CD4-positive, alpha-beta T cell (primary cell): ENCODE results near the gene PLEKHG4B. TPM values are rescaled to one million over a fixed set of nuclear protein-coding genes. Genes with fewer than 3 reads are reported as not detected.
A peak's percentile ranks its signal among the peaks of the same experiment; 100 is the strongest.

Experiments
- ATAC-seq: fragments of 200-7000 bp; cut with Tn5 transposase; one replicate; pipeline ENCODE4 v1.10.0; 2022; ENCODE audit warnings: mild to moderate bottlenecking; ENCODE audit not compliant: poor library complexity
- CTCF ChIA-PET: fragments of 350-600 bp; sonication (Branson Sonifier 250); formaldehyde crosslinking; loops from one replicate; lab custom pipeline; 2021; ENCODE audit warnings: antibody characterized with exemption, inconsistent platforms; lab: Charles Lee
- POLR2A ChIA-PET: fragments of 350-600 bp; sonication (Branson Sonifier 250); formaldehyde crosslinking; loops from one replicate; lab custom pipeline; 2021; ENCODE audit warnings: antibody characterized with exemption, inconsistent platforms; lab: Charles Lee
- DNase-seq, 14 experiments: peaks; one replicate each; pipeline ENCODE4 v3.0.0-alpha.2; 2013 to 2020; ENCODE audit warnings: mixed read lengths in 2 of 14
- H3K27ac ChIP-seq, 2 donors: one replicate each; pipeline versions ENCODE4 v1.5.1 to v1.7.0; 2013; ENCODE audit warnings: low read length in 2 of 2, low read depth in 1 of 2, mild to moderate bottlenecking in 1 of 2
- H3K27me3 ChIP-seq, 2 experiments: 1 replicate in 1 of 2; 2 replicates in 1 of 2; pipeline versions ENCODE4 v1.6.1 to v1.7.0; 2013; ENCODE audit warnings: low read length in 2 of 2, control low read depth in 1 of 2, mild to moderate bottlenecking in 1 of 2, moderate library complexity in 1 of 2; ENCODE audit not compliant: insufficient read depth in 2 of 2, control insufficient read depth in 1 of 2
- H3K36me3 ChIP-seq: one replicate; pipeline ENCODE4 v1.6.1; 2013; ENCODE audit warnings: low read length, control low read depth; ENCODE audit not compliant: insufficient read depth
- H3K4me1 ChIP-seq: one replicate; pipeline ENCODE4 v1.6.1; 2013; ENCODE audit warnings: low read length, control low read depth; ENCODE audit not compliant: insufficient read depth
- H3K4me3 ChIP-seq: one replicate; pipeline ENCODE4 v1.5.1; 2013; ENCODE audit warnings: mild to moderate bottlenecking, low read length, moderate library complexity
- H3K9me3 ChIP-seq, 2 experiments: 1 replicate in 1 of 2; 2 replicates in 1 of 2; pipeline versions ENCODE4 v1.6.1 to v1.7.0; 2013; ENCODE audit warnings: low read length in 2 of 2, mild to moderate bottlenecking in 2 of 2, control low read depth in 1 of 2, moderate library complexity in 1 of 2; ENCODE audit not compliant: control insufficient read depth in 1 of 2, insufficient read depth in 1 of 2
- H3K27ac Mint-ChIP-seq: one replicate; pipeline ENCODE4 v1.8.0; 2020; ENCODE audit warnings: mixed read lengths
- H3K27me3 Mint-ChIP-seq: one replicate; pipeline ENCODE4 v1.8.0; 2021; ENCODE audit warnings: mixed read lengths
- H3K36me3 Mint-ChIP-seq: one replicate; pipeline ENCODE4 v1.8.0; 2021; ENCODE audit warnings: low read depth, mixed read lengths
- H3K4me1 Mint-ChIP-seq: one replicate; pipeline ENCODE4 v1.8.0; 2021; ENCODE audit warnings: low read depth, mixed read lengths
- H3K4me3 Mint-ChIP-seq: one replicate; pipeline ENCODE4 v1.8.0; 2020; ENCODE audit warnings: mild to moderate bottlenecking, mixed read lengths
- H3K9me3 Mint-ChIP-seq: one replicate; pipeline ENCODE4 v1.8.0; 2020; ENCODE audit warnings: mixed read lengths
- intact Hi-C, 2 experiments: fragments of 100-400 bp; cut with DNase I in 1 of 2; cut with micrococcal nuclease in 1 of 2; formaldehyde crosslinking; loops; one replicate each; pipeline versions ENCODE4 v1.15.1 to v1.9.0; 2023 to 2025; cut with DNase I, micrococcal nuclease
- total RNA-seq, 174 experiments: library from RNA in 2 of 174; stranded (reverse) in 2 of 174; gene quantifications; one replicate each; pipeline ENCODE4 v1.2.3 and lab custom pipeline; 2021 to 2026
- TF ChIP-seq, protein P1 (sequence below): fragments of 200-600 bp; IDR thresholded peaks from one replicate; pipeline ENCODE4 v1.8.0; 2022; ENCODE audit warnings: antibody characterized with exemption, mild to moderate bottlenecking

Gene PLEKHG4B
- total RNA-seq, 2 experiments from 2014 or later, result 0.17 to 0.36 TPM

DNA sequence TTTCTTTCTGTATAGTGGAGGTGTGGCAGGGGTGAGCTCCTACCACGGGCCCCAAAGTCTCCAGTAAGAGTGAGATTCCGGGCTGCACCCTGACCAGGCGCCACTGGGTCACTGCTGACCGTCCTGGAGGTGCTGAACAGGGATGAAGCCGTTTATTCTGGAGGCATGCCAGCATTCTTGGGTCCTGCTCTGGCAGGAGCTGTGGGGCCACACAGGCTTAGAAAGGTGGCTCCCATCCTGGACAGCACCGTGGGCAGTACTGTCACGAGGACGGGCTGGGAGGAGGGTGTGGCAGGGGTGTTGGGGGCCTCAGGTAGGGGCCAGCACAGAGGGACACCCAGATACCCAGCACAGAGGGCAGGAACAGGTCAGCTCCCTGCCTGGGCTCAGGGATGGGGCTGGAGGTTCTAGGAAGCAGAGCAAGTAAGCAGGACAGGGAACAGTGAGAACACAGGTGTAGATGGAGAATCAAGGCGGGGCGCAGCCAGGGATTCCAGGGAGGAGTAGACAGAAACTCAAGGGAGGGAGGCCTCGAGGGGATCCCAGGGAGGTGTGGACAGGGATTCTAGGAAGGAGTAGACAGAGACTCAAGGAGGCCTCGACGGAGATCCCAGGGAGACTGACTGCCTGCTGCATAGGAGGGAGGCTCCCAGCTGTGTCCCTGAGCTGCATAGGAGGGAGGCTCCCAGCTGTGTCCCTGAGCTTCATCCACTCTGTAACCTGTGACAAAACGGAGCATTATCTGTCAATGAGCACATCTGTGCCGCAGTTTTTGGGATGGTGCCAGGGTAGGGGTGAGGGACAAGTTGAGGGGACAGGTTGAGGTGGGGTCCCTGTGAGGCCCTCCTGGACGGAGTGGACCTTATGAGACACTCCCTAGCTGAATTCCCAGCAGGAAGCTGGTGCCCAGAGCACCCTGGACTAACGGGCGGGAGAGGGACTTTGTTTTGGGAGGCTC, 1.1 kb upstream of the PLEKHG4B start:
- peaks cover 45 to 59% of the 10 kb centered on the region in 2 experiments for H3K27me3 ChIP-seq
- H3K9me3 ChIP-seq, result peaks cover 0 to 15% of the 10 kb centered on the region in 2 experiments
- ATAC-seq, result no peak
- Mint-ChIP-seq H3K4me3 (peak overlapping the region; percentile 77), H3K27ac (no peak overlapping the region), H3K36me3 (no peaks in the 10 kb centered on the region), H3K4me1 (no peaks in the 10 kb centered on the region), H3K9me3 (no peaks in the 10 kb centered on the region), H3K27me3 (peaks cover 65% of the 10 kb centered on the region)
- no peak overlapping the region for H3K27ac ChIP-seq
- H3K36me3 ChIP-seq, result no peaks in the 10 kb centered on the region
- H3K4me3 ChIP-seq, result no peak overlapping the region
- TF ChIP-seq, protein P1, sequence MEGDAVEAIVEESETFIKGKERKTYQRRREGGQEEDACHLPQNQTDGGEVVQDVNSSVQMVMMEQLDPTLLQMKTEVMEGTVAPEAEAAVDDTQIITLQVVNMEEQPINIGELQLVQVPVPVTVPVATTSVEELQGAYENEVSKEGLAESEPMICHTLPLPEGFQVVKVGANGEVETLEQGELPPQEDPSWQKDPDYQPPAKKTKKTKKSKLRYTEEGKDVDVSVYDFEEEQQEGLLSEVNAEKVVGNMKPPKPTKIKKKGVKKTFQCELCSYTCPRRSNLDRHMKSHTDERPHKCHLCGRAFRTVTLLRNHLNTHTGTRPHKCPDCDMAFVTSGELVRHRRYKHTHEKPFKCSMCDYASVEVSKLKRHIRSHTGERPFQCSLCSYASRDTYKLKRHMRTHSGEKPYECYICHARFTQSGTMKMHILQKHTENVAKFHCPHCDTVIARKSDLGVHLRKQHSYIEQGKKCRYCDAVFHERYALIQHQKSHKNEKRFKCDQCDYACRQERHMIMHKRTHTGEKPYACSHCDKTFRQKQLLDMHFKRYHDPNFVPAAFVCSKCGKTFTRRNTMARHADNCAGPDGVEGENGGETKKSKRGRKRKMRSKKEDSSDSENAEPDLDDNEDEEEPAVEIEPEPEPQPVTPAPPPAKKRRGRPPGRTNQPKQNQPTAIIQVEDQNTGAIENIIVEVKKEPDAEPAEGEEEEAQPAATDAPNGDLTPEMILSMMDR, result no peak
- ChIA-PET POLR2A (no interaction called here), CTCF (no interaction called here)
- H3K4me1 ChIP-seq, result no peaks in the 10 kb centered on the region
- no peak for DNase-seq
- intact Hi-C loops, result no loop called here

DNA sequence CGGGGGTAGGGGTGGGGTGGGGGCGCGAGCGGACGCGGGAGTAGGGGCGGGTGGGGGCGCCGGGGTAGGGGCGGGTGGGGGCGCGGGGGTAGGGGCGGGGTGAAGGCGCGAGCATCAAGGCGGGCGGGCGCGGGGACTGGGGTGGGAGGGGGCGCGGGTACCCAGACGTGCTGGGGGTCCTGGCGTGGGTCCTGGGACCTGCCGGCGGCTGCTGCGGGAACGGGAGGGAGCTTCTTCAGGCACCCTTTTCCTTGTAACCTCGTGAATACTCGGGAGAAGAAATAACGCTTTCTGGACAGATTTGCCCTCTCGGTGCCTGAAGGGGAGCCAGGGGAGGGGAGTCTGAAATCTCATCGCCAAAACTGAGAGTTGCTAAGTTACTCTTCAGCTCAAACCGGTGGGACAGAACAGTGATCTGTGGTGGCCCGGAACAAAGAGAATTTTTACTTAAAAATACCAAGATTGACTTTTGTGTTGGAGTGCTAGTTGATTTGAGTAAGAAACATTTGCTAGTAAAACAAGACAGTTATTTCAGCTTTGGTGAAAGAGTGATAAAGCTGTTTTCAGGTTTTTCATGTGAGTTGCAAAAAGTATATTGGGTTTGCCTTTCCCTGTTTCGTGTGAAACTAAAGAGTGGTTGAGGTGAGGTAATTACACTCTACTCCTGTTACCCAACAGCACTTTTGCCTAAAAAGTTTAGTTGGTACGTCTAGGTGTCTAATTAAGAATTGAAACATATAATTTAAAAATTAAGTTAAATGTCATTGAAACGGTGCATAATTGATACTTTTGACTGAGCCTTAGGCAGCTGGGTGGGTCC, 643 bp downstream of the PLEKHG4B start:
- no peak overlapping the region for H3K27ac Mint-ChIP-seq
- ATAC-seq, result no peak
- H3K27me3 Mint-ChIP-seq, result peaks cover 76% of the 10 kb centered on the region

More for the DNA sequence above, 643 bp downstream of the PLEKHG4B start:
- H3K36me3 ChIP-seq, result no peaks in the 10 kb centered on the region
- H3K27ac ChIP-seq, result no peak overlapping the region
- TF ChIP-seq, protein P1, result no peak
- POLR2A ChIA-PET, result no interaction called here
- intact Hi-C loops, result no loop called here
- Mint-ChIP-seq H3K36me3 (no peaks in the 10 kb centered on the region), H3K4me1 (no peaks in the 10 kb centered on the region), H3K4me3 (no peak overlapping the region), H3K9me3 (no peaks in the 10 kb centered on the region)
- H3K4me3 ChIP-seq, result no peak overlapping the region
- H3K9me3 ChIP-seq, result peaks cover 0 to 15% of the 10 kb centered on the region in 2 experiments
- CTCF ChIA-PET, result no interaction called here
- no peak for DNase-seq
- no peaks in the 10 kb centered on the region for H3K4me1 ChIP-seq
- H3K27me3 ChIP-seq, result peaks cover 49 to 59% of the 10 kb centered on the region in 2 experiments
